Liver (tissue), 9 donors: ENCODE data around the gene GORASP2. TPM values are rescaled to one million over a fixed set of nuclear protein-coding genes. Genes with fewer than 3 reads are reported as not detected.

ENCODE experiments used
- DNase-seq: peaks from one replicate; pipeline ENCODE4 v3.0.0-alpha.2; 2017; ENCODE audit warnings: low spot score
- H3K27ac ChIP-seq, 2 donors: one replicate each; pipeline ENCODE4 v1.7.0; 2013; ENCODE audit warnings: inconsistent platforms in 2 of 2, low read length in 2 of 2, control low read depth in 1 of 2, low read depth in 1 of 2, mild to moderate bottlenecking in 1 of 2
- H3K27me3 ChIP-seq, 4 donors: one replicate each; pipeline versions ENCODE4 v1.6.1 to v1.7.0; 2013; ENCODE audit warnings: low read length in 3 of 4, inconsistent platforms in 1 of 4, mild to moderate bottlenecking in 1 of 4, moderate library complexity in 1 of 4; ENCODE audit not compliant: control insufficient read depth in 4 of 4, insufficient read depth in 4 of 4
- H3K36me3 ChIP-seq, 4 donors: one replicate each; pipeline versions ENCODE4 v1.6.1 to v1.7.0; 2013; ENCODE audit warnings: low read length in 3 of 4, mild to moderate bottlenecking in 3 of 4, low read depth in 1 of 4, moderate library complexity in 1 of 4; ENCODE audit not compliant: control insufficient read depth in 4 of 4, insufficient read depth in 3 of 4
- H3K4me1 ChIP-seq, 4 donors: one replicate each; pipeline versions ENCODE4 v1.6.1 to v1.7.0; 2013; ENCODE audit warnings: low read length in 3 of 4, mild to moderate bottlenecking in 3 of 4, moderate library complexity in 1 of 4; ENCODE audit not compliant: control insufficient read depth in 4 of 4, insufficient read depth in 4 of 4
- H3K4me3 ChIP-seq, 3 donors: one replicate each; pipeline versions ENCODE4 v1.6.1 to v1.7.0; 2013; ENCODE audit warnings: low read length in 3 of 3, control low read depth in 1 of 3, low read depth in 1 of 3, mild to moderate bottlenecking in 1 of 3
- H3K9ac ChIP-seq, 2 donors: one replicate each; pipeline ENCODE4 v1.7.0; 2013; ENCODE audit warnings: low read length in 2 of 2, mild to moderate bottlenecking in 2 of 2, moderate library complexity in 2 of 2, control low read depth in 1 of 2, low read depth in 1 of 2
- H3K9me3 ChIP-seq, 4 donors: one replicate each; pipeline versions ENCODE4 v1.6.1 to v1.7.0; 2013; ENCODE audit warnings: low read length in 3 of 4; ENCODE audit not compliant: control insufficient read depth in 4 of 4
- ATF3 ChIP-seq: IDR thresholded peaks from 2 replicates; pipeline ENCODE4 v1.6.1; 2016; ENCODE audit warnings: antibody characterized with exemption
- CTCF ChIP-seq: fragments of 150-350 bp; IDR thresholded peaks from 2 replicates; pipeline ENCODE4 v1.5.1; 2017; ENCODE audit warnings: improper control_type of control experiment, low read depth, low read length; ENCODE audit not compliant: missing input control
- FOXA1 ChIP-seq: IDR thresholded peaks from 2 replicates; pipeline ENCODE4 v1.6.1; 2016; ENCODE audit warnings: antibody characterized with exemption
- HNF4A ChIP-seq, 2 donors: conservative IDR thresholded peaks; 2 replicates each; pipeline ENCODE4 v1.6.1; 2016; ENCODE audit warnings: antibody characterized with exemption in 2 of 2, mild to moderate bottlenecking in 2 of 2
- HNF4G ChIP-seq: IDR thresholded peaks from 2 replicates; pipeline ENCODE4 v1.6.1; 2016; ENCODE audit warnings: antibody characterized with exemption
- JUND ChIP-seq, 2 donors: IDR thresholded peaks; 2 replicates each; pipeline ENCODE4 v1.6.1; 2016; ENCODE audit warnings: antibody characterized with exemption in 2 of 2
- MAX ChIP-seq: IDR thresholded peaks from 2 replicates; pipeline ENCODE4 v1.6.1; 2016; ENCODE audit warnings: antibody characterized with exemption
- RAD21 ChIP-seq, 2 donors: IDR thresholded peaks; 2 replicates each; pipeline ENCODE4 v1.6.1; 2016; ENCODE audit warnings: antibody characterized with exemption in 2 of 2, mild to moderate bottlenecking in 2 of 2
- RXRA ChIP-seq, 2 donors: IDR thresholded peaks; 2 replicates each; pipeline ENCODE4 v1.6.1; 2017 to 2018; ENCODE audit warnings: antibody characterized with exemption in 2 of 2, mild to moderate bottlenecking in 1 of 2
- SP1 ChIP-seq: IDR thresholded peaks from 2 replicates; pipeline ENCODE4 v1.6.1; 2018; ENCODE audit warnings: antibody characterized with exemption, mild to moderate bottlenecking
- ZBTB33 ChIP-seq: IDR thresholded peaks from 2 replicates; pipeline ENCODE4 v1.6.1; 2016; ENCODE audit warnings: antibody characterized with exemption
- WGBS: extraction: QIAGEN DNeasy Blood & Tissue Kit; methylation state at CpG from one replicate; pipeline ENCODE4 v1.1.7; 2013; 5-methylcytosine and 5-hydroxymethylcytosine counted together
- polyA plus RNA-seq, 2 donors: library from polyadenylated mRNA; stranded (reverse) in 1 of 2; unstranded in 1 of 2; fragments of 200-250 nt in 1 of 2; fragments of >200 nt in 1 of 2; fragmentation: Nextera tagmentation in 1 of 2; extraction: Ambion mirVana in 1 of 2; gene quantifications; one replicate each; pipeline versions ENCODE4 v1.2.1 to v1.2.3, GENCODE V29; 2013 to 2015
- total RNA-seq, 2 donors: library from RNA; depleted of rRNA; stranded (reverse); fragments of >200 nt; gene quantifications; one replicate each; pipeline ENCODE4 v1.2.3, GENCODE V29; 2014
- donor health status: healthy.
- donor health status: healthy.
- donor health status: healthy.
- donor health status: healthy.
- donor health status: healthy.

GORASP2 gene
- total and polyA plus RNA-seq, 4 donors, result 12.5 to 40.1 (median 29.9) TPM

GRCh38 chr2:170965446-170966225 is 36.6 kb downstream of the GORASP2 start:
- no peaks in the 10 kb centered on the region for H3K27me3 ChIP-seq
- peaks cover 15 to 50% (median 38%) of the 10 kb centered on the region in 4 donors for H3K36me3 ChIP-seq
- peaks cover 0 to 28% (median 11%) of the 10 kb centered on the region in 4 donors for H3K4me1 ChIP-seq
- H3K4me3 ChIP-seq, result no peak overlapping the region
- 87% methylated on average over 20 of the region's 20 CpGs for WGBS
- no peak overlapping the region for H3K27ac ChIP-seq
- H3K9me3 ChIP-seq, result no peaks in the 10 kb centered on the region
- no peak for TF ChIP-seq ZBTB33
- TF ChIP-seq HNF4A (conservative IDR thresholded peaks at IDR 0.05), result no peak
- no peak for TF ChIP-seq CTCF
- no peak for TF ChIP-seq JUND (IDR thresholded peaks at IDR 0.05)
- TF ChIP-seq ATF3, result no peak
- TF ChIP-seq RXRA (IDR thresholded peaks at IDR 0.05), result no peak
- no peak overlapping the region for H3K9ac ChIP-seq
- no peak for DNase-seq

GRCh38 chr2:170966648-170967396 is 37.8 kb downstream of the GORASP2 start:
- 69% methylated on average over 13 of the region's 13 CpGs for WGBS
- no peak for DNase-seq
- no peak for TF ChIP-seq MAX
- TF ChIP-seq SP1, result no peak
- TF ChIP-seq FOXA1, result no peak
- TF ChIP-seq RXRA (IDR thresholded peaks at IDR 0.05), result peak; percentile 52 to 82
- TF ChIP-seq ZBTB33, result no peak
- no peak for TF ChIP-seq HNF4G
- TF ChIP-seq HNF4A (conservative IDR thresholded peaks at IDR 0.05), result no peak
- TF ChIP-seq CTCF, result peak; percentile 12
- peak; percentile 27 to 37 for TF ChIP-seq RAD21 (IDR thresholded peaks at IDR 0.05)

More at GRCh38 chr2:170966648-170967396, 37.8 kb downstream of the GORASP2 start:
- H3K36me3 ChIP-seq, result peaks cover 14 to 38% (median 27%) of the 10 kb centered on the region in 4 donors
- H3K4me3 ChIP-seq, result no peak overlapping the region
- H3K27ac ChIP-seq, result no peak overlapping the region
- H3K27me3 ChIP-seq, result no peaks in the 10 kb centered on the region
- H3K9ac ChIP-seq, result no peak overlapping the region
- H3K4me1 ChIP-seq, result peaks cover 0 to 28% (median 11%) of the 10 kb centered on the region in 4 donors
- H3K9me3 ChIP-seq, result no peaks in the 10 kb centered on the region
